ENCODE data around the gene TSEN2. TPM values are rescaled to one million over a fixed set of nuclear protein-coding genes. Genes with fewer than 3 reads are reported as not detected.

Gene TSEN2
- polyA plus RNA-seq, 2 of the 4 experiments (the other 2 are of a cell fraction): 24.9 to 33.1 TPM

DNA sequence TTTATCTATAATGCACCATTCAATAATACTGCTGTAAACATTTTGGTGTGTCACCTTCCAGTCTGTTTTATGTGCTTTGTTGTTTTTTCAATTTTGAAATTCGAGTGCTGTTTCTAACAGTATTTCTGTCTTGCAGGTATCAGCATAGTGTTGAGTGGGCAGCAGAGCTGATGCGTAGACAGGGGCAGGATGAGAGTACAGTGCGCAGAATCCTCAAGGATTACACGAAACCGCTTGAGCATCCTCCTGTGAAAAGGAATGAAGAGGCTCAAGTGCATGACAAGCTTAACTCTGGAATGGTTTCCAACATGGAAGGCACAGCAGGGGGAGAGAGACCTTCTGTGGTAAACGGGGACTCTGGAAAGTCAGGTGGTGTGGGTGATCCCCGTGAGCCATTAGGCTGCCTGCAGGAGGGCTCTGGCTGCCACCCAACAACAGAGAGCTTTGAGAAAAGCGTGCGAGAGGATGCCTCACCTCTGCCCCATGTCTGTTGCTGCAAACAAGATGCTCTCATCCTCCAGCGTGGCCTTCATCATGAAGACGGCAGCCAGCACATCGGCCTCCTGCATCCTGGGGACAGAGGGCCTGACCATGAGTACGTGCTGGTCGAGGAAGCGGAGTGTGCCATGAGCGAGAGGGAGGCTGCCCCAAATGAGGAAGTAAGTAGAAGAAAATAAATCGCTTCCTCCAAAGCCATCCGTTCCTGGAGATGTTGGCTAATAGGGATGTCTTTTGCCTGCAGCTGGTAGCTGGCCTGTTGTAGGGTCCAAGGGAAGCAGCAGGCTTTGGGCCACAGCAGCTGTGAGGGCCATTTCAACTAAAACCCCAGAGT, 19.1 kb downstream of the TSEN2 start:
- 93% methylated on average over 18 of the region's 18 CpGs for WGBS (ENCODE audit: missing lambda C conversion rate)

DNA sequence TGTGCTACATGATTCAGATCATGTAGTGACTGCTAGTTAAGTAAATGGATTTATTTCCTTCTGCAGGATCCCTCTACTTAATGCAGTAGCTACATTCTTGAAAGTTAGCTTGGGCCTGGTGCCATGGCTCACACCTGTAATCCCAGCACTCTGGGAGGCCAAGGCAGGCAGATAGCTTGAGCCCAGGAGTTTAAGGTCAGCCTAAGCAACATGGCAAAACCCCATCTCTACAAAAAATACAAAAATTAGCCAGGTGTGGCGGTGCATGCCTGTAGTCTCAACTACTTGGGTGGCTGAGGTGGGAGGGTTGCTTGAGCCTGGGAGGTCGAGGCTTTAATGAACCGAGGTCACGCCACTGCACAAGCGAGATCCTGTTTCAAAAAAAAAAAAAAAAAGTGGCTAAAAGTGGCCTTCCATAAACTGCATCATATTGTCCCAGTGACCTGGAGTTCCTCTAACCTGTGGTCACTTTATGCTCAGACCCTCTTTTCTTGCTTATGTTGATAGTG, 22.0 kb downstream of the TSEN2 start:
- Histone ChIP-seq H3K4me2 (no peak overlapping the region), H3K4me1 (peaks cover 17% of the 10 kb centered on the region), H3K27ac (no peak overlapping the region), H3K4me3 (no peak overlapping the region), H3K9me3 (no peaks in the 10 kb centered on the region)
- no peak for TF ChIP-seq RNF2 (IDR thresholded peaks at IDR 0.05; ENCODE audit: borderline replicate concordance, low read depth)
- TF ChIP-seq KDM1A (IDR thresholded peaks at IDR 0.05; ENCODE audit: low read depth): no peak
- TF ChIP-seq CBX8 (IDR thresholded peaks at IDR 0.05): no peak
- TF ChIP-seq POLR2A (IDR thresholded peaks at IDR 0.05; ENCODE audit: low read length): no peak
- TF ChIP-seq MAZ (IDR thresholded peaks at IDR 0.05; ENCODE audit: borderline replicate concordance, low read depth, low read length): no peak
- TF ChIP-seq, protein P1, sequence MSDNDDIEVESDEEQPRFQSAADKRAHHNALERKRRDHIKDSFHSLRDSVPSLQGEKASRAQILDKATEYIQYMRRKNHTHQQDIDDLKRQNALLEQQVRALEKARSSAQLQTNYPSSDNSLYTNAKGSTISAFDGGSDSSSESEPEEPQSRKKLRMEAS (IDR thresholded peaks at IDR 0.05): no peak
- TF ChIP-seq CHD4 (IDR thresholded peaks at IDR 0.05; ENCODE audit: borderline replicate concordance): no peak
- no peak for TF ChIP-seq RFX5 (IDR thresholded peaks at IDR 0.05)
- no peak for TF ChIP-seq SMC3 (IDR thresholded peaks at IDR 0.05)
- no peak for TF ChIP-seq HEYL (CRISPR knock-in tag; IDR thresholded peaks at IDR 0.05)
- TF ChIP-seq FOXS1 (CRISPR knock-in tag; IDR thresholded peaks at IDR 0.05): no peak
- TF ChIP-seq ESRRA (IDR thresholded peaks at IDR 0.05; ENCODE audit: borderline replicate concordance, low read length): no peak
- TF ChIP-seq ZFP36 (IDR thresholded peaks at IDR 0.05; ENCODE audit: borderline replicate concordance, partially characterized antibody): no peak
- no peak for TF ChIP-seq KDM5A (IDR thresholded peaks at IDR 0.05)
- FAIRE-seq (no peak), ATAC-seq (no peak), DNase-seq (ENCODE audit: low read depth in 1 of 2, low spot score in 1 of 2) (no peak)
- ChIA-PET POLR2A (no interaction called here), CTCF (interaction anchor here (0.6 to 1.8 kb wide), 3 partner anchors 10 to 26 kb away, joined by 5 to 6 read pairs (median 5); no protein-coding TSS in a partner anchor)
- WGBS (ENCODE audit: missing lambda C conversion rate): 91% methylated on average over 5 of the region's 5 CpGs

More for the DNA sequence above, 19.1 kb downstream of the TSEN2 start:
- Histone ChIP-seq H3K4me1 (peaks cover 13% of the 10 kb centered on the region), H3K4me2 (no peak overlapping the region), H3K4me3 (no peak overlapping the region), H3K9me3 (no peaks in the 10 kb centered on the region), H3K27ac (no peak overlapping the region)
- DNase-seq (ENCODE audit: low read depth in 1 of 2, low spot score in 1 of 2) (no peak), FAIRE-seq (no peak), ATAC-seq (no peak)
- POLR2A ChIA-PET: no interaction called here
- CTCF ChIA-PET: interaction anchor here (1.0 kb wide), 1 partner anchor 23 kb away, joined by 4 read pairs; no protein-coding TSS in a partner anchor
- TF ChIP-seq, protein P2, sequence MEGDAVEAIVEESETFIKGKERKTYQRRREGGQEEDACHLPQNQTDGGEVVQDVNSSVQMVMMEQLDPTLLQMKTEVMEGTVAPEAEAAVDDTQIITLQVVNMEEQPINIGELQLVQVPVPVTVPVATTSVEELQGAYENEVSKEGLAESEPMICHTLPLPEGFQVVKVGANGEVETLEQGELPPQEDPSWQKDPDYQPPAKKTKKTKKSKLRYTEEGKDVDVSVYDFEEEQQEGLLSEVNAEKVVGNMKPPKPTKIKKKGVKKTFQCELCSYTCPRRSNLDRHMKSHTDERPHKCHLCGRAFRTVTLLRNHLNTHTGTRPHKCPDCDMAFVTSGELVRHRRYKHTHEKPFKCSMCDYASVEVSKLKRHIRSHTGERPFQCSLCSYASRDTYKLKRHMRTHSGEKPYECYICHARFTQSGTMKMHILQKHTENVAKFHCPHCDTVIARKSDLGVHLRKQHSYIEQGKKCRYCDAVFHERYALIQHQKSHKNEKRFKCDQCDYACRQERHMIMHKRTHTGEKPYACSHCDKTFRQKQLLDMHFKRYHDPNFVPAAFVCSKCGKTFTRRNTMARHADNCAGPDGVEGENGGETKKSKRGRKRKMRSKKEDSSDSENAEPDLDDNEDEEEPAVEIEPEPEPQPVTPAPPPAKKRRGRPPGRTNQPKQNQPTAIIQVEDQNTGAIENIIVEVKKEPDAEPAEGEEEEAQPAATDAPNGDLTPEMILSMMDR (IDR thresholded peaks at IDR 0.05): no peak
- TF ChIP-seq JUN (IDR thresholded peaks at IDR 0.05): no peak

DNA sequence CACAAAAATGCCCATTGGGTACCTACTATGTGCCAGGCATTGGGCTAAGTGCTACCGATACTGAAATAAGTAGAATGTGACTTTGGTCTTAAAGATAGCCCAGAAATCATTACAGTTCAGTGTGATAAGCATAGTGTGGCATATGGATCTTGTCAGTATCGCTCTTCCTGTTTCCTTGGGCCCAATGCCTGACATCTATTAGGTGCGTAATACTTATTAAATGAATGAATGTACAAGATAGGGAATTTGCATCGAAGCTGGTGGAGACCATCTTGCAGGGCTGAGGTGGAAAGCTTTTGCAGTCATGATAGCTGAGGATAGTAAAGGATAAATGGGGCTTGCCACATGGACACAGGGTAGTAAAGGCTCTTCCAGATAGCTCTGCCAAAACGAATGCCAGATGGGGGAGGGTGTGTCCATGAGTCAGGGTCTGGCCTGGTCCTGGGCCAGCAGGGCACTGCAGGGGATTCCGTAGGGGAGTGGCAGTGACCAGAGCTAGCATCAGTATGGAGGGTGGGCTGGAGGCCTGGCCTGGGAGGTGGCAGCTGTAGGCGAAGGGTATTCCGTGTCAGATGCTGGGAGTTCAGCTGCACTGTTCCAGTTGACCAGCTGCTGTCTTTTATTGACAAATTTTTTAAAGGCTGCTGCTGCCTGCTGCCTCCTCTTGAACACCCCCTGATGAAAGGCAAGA, 23.5 kb downstream of the TSEN2 start:
- no peak overlapping the region for H3K4me3 ChIP-seq
- peaks cover 17% of the 10 kb centered on the region for H3K4me1 ChIP-seq
- ATAC-seq (peak; percentile 70 to 73), FAIRE-seq (no peak), DNase-seq (ENCODE audit: low read depth in 1 of 2, low spot score in 1 of 2) (no peak)
- CTCF ChIA-PET: interaction anchor here (0.6 to 2.1 kb wide), 11 partner anchors 11 to 384 kb away, joined by 3 to 8 read pairs (median 4); no protein-coding TSS in a partner anchor
- POLR2A ChIA-PET: interaction anchor here (0.5 to 2.4 kb wide), 4 partner anchors 23 to 82 kb away, joined by 3 to 8 read pairs (median 5); partner anchors contain the start of gene TSEN2
- 80% methylated on average over 8 of the region's 8 CpGs for WGBS (ENCODE audit: missing lambda C conversion rate)
- peak overlapping the region; percentile 42; the same call in 2 of the 3 replicates for H3K4me2 ChIP-seq
- no peaks in the 10 kb centered on the region for H3K9me3 ChIP-seq
- peak overlapping the region; percentile 32 to 46; a peak in 1 of 6 replicates for H3K27ac ChIP-seq
- TF ChIP-seq KDM5A (IDR thresholded peaks at IDR 0.05) (no peak), MAZ (IDR thresholded peaks at IDR 0.05; ENCODE audit: borderline replicate concordance, low read depth, low read length) (no peak), FOSB (CRISPR knock-in tag; IDR thresholded peaks at IDR 0.05) (no peak), CHD2 (IDR thresholded peaks at IDR 0.05; ENCODE audit: low read length, partially characterized antibody) (no peak)
- TF ChIP-seq, protein P3, sequence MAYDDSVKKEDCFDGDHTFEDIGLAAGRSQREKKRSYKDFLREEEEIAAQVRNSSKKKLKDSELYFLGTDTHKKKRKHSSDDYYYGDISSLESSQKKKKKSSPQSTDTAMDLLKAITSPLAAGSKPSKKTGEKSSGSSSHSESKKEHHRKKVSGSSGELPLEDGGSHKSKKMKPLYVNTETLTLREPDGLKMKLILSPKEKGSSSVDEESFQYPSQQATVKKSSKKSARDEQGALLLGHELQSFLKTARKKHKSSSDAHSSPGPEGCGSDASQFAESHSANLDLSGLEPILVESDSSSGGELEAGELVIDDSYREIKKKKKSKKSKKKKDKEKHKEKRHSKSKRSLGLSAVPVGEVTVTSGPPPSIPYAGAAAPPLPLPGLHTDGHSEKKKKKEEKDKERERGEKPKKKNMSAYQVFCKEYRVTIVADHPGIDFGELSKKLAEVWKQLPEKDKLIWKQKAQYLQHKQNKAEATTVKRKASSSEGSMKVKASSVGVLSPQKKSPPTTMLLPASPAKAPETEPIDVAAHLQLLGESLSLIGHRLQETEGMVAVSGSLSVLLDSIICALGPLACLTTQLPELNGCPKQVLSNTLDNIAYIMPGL (CRISPR knock-in tag; IDR thresholded peaks at IDR 0.05; ENCODE audit: borderline replicate concordance): no peak
